ENCODE data around the gene FGF12.

- TF ChIP-seq JUN (CRISPR knock-in tag; IDR thresholded peaks at IDR 0.05) (no peak), MIER2 (CRISPR knock-in tag; IDR thresholded peaks at IDR 0.05) (no peak)
These were observed 21.1 kb downstream of the FGF12 start for GRCh38 chr3:192706272-192706671.

Data from HepG2 (cell line).